OCI-LY7 (cell line): Measurements from ENCODE around the gene TLX2. TPM values are rescaled to one million over a fixed set of nuclear protein-coding genes. Genes with fewer than 3 reads are reported as not detected.

Experiments
- BruUV-seq: library from RNA; stranded (reverse); fragments of 400-500 nt; replicated peaks from 2 replicates; lab custom pipeline; 2021; lab: Mats Ljungman, UMichigan
- CTCF ChIA-PET: fragments of 300-600 bp; sonication (Branson Sonifier 250); formaldehyde crosslinking; loops from one replicate; lab custom pipeline; 2022; ENCODE audit warnings: antibody characterized with exemption; ENCODE audit not compliant: unreplicated experiment; lab: Charles Lee
- POLR2A ChIA-PET: fragments of 300-600 bp; sonication (Branson Sonifier 250); formaldehyde crosslinking; loops from one replicate; lab custom pipeline; 2022; ENCODE audit warnings: antibody characterized with exemption; lab: Charles Lee
- DNase-seq: peaks from one replicate; pipeline ENCODE4 v3.0.0-alpha.2; 2015; ENCODE audit warnings: low spot score
- H2AFZ ChIP-seq: fragments of 200-600 bp; sonication (generic), shearing (Covaris generic); 2 replicates; pipeline ENCODE4 v1.6.1; 2014; ENCODE audit warnings: mild to moderate bottlenecking, antibody characterized with exemption, low read length, moderate library complexity
- H3K27ac ChIP-seq: fragments of 200-600 bp; sonication (generic); 2 replicates; pipeline ENCODE4 v1.5.1; 2014; ENCODE audit warnings: mixed run types, low read depth, mild to moderate bottlenecking, moderate library complexity, low read length, inconsistent platforms; ENCODE audit not compliant: poor library complexity, severe bottlenecking
- H3K36me3 ChIP-seq: fragments of 200-600 bp; sonication (generic); 2 replicates; pipeline ENCODE4 v1.6.1; 2014; ENCODE audit warnings: mild to moderate bottlenecking, antibody characterized with exemption, low read length, moderate library complexity, mixed read lengths; ENCODE audit not compliant: insufficient read depth
- H3K4me1 ChIP-seq: fragments of 200-600 bp; sonication (generic); 2 replicates; pipeline ENCODE4 v1.5.1; 2014; ENCODE audit warnings: mild to moderate bottlenecking, low read length; ENCODE audit not compliant: insufficient read depth, poor library complexity, severe bottlenecking
- H3K4me2 ChIP-seq: fragments of 200-600 bp; sonication (generic); 2 replicates; pipeline ENCODE4 v1.6.1; 2014; ENCODE audit warnings: mild to moderate bottlenecking, low read length
- H3K4me3 ChIP-seq: fragments of 200-600 bp; sonication (generic); 2 replicates; pipeline ENCODE4 v1.5.1; 2014; ENCODE audit warnings: mild to moderate bottlenecking, low read depth, low read length; ENCODE audit not compliant: poor library complexity, severe bottlenecking
- H3K79me2 ChIP-seq: fragments of 200-600 bp; sonication (generic); 2 replicates; pipeline ENCODE4 v1.6.1; 2016; ENCODE audit warnings: low read depth, mild to moderate bottlenecking, low read length, moderate library complexity, mixed read lengths; ENCODE audit not compliant: insufficient read depth
- H3K9me2 ChIP-seq: fragments of 200-600 bp; sonication (generic); 2 replicates; pipeline ENCODE4 v1.6.1; 2016; ENCODE audit warnings: mild to moderate bottlenecking, low read length, mixed read lengths; ENCODE audit not compliant: insufficient read depth
- H3K9me3 ChIP-seq: fragments of 200-600 bp; sonication (generic); 2 replicates; pipeline ENCODE4 v1.6.1; 2014; ENCODE audit warnings: mild to moderate bottlenecking, mixed run types, low read length, mixed read lengths
- H4K20me1 ChIP-seq: fragments of 200-600 bp; sonication (generic); 2 replicates; pipeline ENCODE4 v1.6.1; 2014; ENCODE audit warnings: mild to moderate bottlenecking, antibody characterized with exemption, low read length, moderate library complexity, mixed read lengths; ENCODE audit not compliant: insufficient read depth
- CTCF ChIP-seq: fragments of 200-600 bp; sonication (generic); conservative IDR thresholded peaks from 2 replicates; pipeline ENCODE4 v1.5.1; 2014; ENCODE audit warnings: mild to moderate bottlenecking, antibody characterized with exemption, low read length, moderate library complexity, mixed read lengths
- EZH2phosphoT487 ChIP-seq: fragments of 200-600 bp; sonication (generic); IDR thresholded peaks from 2 replicates; pipeline ENCODE4 v1.6.1; 2018; ENCODE audit warnings: low read depth, borderline replicate concordance, mild to moderate bottlenecking, mixed run types, antibody characterized with exemption, low read length, moderate library complexity, mixed read lengths
- intact Hi-C: fragments of 100-400 bp; cut with micrococcal nuclease; formaldehyde crosslinking; loops from one replicate; pipeline ENCODE4 v1.10.0; 2022; ENCODE audit not compliant: unreplicated experiment
- total RNA-seq, 2 experiments: library from RNA; depleted of rRNA in 1 of 2; stranded (reverse); fragments of >200 nt in 1 of 2; shearing (Covaris generic) in 1 of 2; gene quantifications; 2 replicates each; pipeline ENCODE4 v1.2.3, GENCODE V29; 2014 to 2022

Gene TLX2
- total RNA-seq, 2 experiments from 2014 or later = not detected

GRCh38 chr2:74499940-74500577, 14.2 kb upstream of the TLX2 start:
- H3K9me2 ChIP-seq = no peaks in the 10 kb centered on the region
- no peak for TF ChIP-seq CTCF
- no peak for TF ChIP-seq EZH2phosphoT487
- no peak overlapping the region for H3K27ac ChIP-seq
- DNase-seq = no peak
- H2AFZ ChIP-seq = no peak overlapping the region
- H3K9me3 ChIP-seq = no peaks in the 10 kb centered on the region
- no peak overlapping the region for H3K4me3 ChIP-seq
- no peaks in the 10 kb centered on the region for H3K79me2 ChIP-seq
- BruUV-seq = no TSS peak
- intact Hi-C loops = no loop called here
- peaks cover 4% of the 10 kb centered on the region; the same call in 1 of the 2 replicates for H3K36me3 ChIP-seq
- ChIA-PET CTCF (no interaction called here), POLR2A (interaction anchor here (1.1 kb wide), 1 partner anchor 74 kb away, joined by 3 read pairs; no protein-coding TSS in a partner anchor)
- peaks cover 9% of the 10 kb centered on the region for H3K4me1 ChIP-seq
- H4K20me1 ChIP-seq = no peaks in the 10 kb centered on the region
- H3K4me2 ChIP-seq = no peak overlapping the region

GRCh38 chr2:74500578-74500946, 13.7 kb upstream of the TLX2 start:
- DNase-seq = no peak
- Histone ChIP-seq H3K9me3 (no peaks in the 10 kb centered on the region), H3K4me3 (no peak overlapping the region), H3K27ac (no peak overlapping the region), H3K79me2 (no peaks in the 10 kb centered on the region), H3K36me3 (peaks cover 9% of the 10 kb centered on the region), H2AFZ (no peak overlapping the region), H4K20me1 (no peaks in the 10 kb centered on the region), H3K4me1 (peaks cover 11% of the 10 kb centered on the region), H3K4me2 (no peak overlapping the region), H3K9me2 (no peaks in the 10 kb centered on the region)
- TF ChIP-seq EZH2phosphoT487 (no peak), CTCF (no peak)
- POLR2A ChIA-PET = interaction anchor here (1.1 kb wide), 1 partner anchor 74 kb away, joined by 3 read pairs; no protein-coding TSS in a partner anchor
- CTCF ChIA-PET = no interaction called here
- intact Hi-C loops = no loop called here
- no TSS peak for BruUV-seq

- H4K20me1 ChIP-seq = no peaks in the 10 kb centered on the region
- no peaks in the 10 kb centered on the region for H3K9me2 ChIP-seq
- intact Hi-C loops = no loop called here
- H3K4me1 ChIP-seq = peaks cover 19% of the 10 kb centered on the region
- no peak overlapping the region for H3K4me2 ChIP-seq
- TF ChIP-seq CTCF (no peak), EZH2phosphoT487 (no peak)
- ChIA-PET CTCF (interaction anchor here (0.5 kb wide), 1 partner anchor 49 kb away, joined by 3 read pairs; no protein-coding TSS in a partner anchor), POLR2A (interaction anchor here (0.6 to 0.7 kb wide), 2 partner anchors 17 to 29 kb away, joined by 3 read pairs; partner anchors contain the start of gene HTRA2)
- no peak overlapping the region for H3K27ac ChIP-seq
- peaks cover 15% of the 10 kb centered on the region for H3K36me3 ChIP-seq
- H2AFZ ChIP-seq = no peak overlapping the region
- BruUV-seq = no TSS peak
- H3K79me2 ChIP-seq = peaks cover 1% of the 10 kb centered on the region; the same call in 1 of the 2 replicates
- H3K4me3 ChIP-seq = no peak overlapping the region
- no peaks in the 10 kb centered on the region for H3K9me3 ChIP-seq
- DNase-seq = no peak
Observed at GRCh38 chr2:74501335-74502071, 12.7 kb upstream of the TLX2 start.
